Measurements from ENCODE around the gene GFER. TPM values are rescaled to one million over a fixed set of nuclear protein-coding genes. Genes with fewer than 3 reads are reported as not detected.
A peak's percentile ranks its signal among the peaks of the same experiment; 100 is the strongest.

The GFER gene
- total and polyA plus RNA-seq, 9 of the 15 experiments (the other 6 are each of a cell fraction or from before 2014, with no cell fraction given): 4.3 to 53.7 (median 19.8) TPM

- TF ChIP-seq, protein P1, sequence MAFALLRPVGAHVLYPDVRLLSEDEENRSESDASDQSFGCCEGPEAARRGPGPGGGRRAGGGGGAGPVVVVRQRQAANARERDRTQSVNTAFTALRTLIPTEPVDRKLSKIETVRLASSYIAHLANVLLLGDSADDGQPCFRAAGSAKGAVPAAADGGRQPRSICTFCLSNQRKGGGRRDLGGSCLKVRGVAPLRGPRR (CRISPR knock-in tag; IDR thresholded peaks at IDR 0.05): no peak
- TF ChIP-seq MEF2D (tag; conservative IDR thresholded peaks at IDR 0.05; ENCODE audit: low read depth): no peak
- TF ChIP-seq, protein P2, sequence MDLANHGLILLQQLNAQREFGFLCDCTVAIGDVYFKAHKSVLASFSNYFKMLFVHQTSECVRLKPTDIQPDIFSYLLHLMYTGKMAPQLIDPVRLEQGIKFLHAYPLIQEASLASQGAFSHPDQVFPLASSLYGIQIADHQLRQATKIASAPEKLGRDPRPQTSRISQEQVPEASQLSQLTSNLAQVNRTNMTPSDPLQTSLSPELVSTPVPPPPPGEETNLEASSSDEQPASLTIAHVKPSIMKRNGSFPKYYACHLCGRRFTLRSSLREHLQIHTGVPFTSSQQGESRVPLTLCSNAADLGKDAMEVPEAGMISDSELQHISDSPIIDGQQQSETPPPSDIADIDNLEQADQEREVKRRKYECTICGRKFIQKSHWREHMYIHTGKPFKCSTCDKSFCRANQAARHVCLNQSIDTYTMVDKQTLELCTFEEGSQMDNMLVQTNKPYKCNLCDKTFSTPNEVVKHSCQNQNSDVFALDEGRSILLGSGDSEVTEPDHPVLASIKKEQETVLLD (IDR thresholded peaks at IDR 0.05): peak; percentile 35; the same call in 1 of the 2 replicates
- no peak for TF ChIP-seq GATAD2B (IDR thresholded peaks at IDR 0.05; ENCODE audit: borderline replicate concordance)
- no peak for TF ChIP-seq PHF21A (IDR thresholded peaks at IDR 0.05; ENCODE audit: borderline replicate concordance, low read depth)
- peak; percentile 58 for TF ChIP-seq EGR1 (conservative IDR thresholded peaks at IDR 0.05)
- no peak for TF ChIP-seq MYBL2 (IDR thresholded peaks at IDR 0.05; ENCODE audit: low read depth)
- no peak for TF ChIP-seq MYBL2 (CRISPR knock-in tag; IDR thresholded peaks at IDR 0.05; ENCODE audit: borderline replicate concordance)
- TF ChIP-seq CSDE1 (IDR thresholded peaks at IDR 0.05): no peak
- peak; percentile 62; the same call in 1 of the 2 replicates for TF ChIP-seq ZNF431 (CRISPR knock-in tag; IDR thresholded peaks at IDR 0.05)
- TF ChIP-seq ZNF696 (CRISPR knock-in tag; conservative IDR thresholded peaks at IDR 0.05): no peak
- TF ChIP-seq DIDO1 (tag; IDR thresholded peaks at IDR 0.05; ENCODE audit: low read depth): no peak
- no peak for TF ChIP-seq KLF6 (CRISPR knock-in tag; IDR thresholded peaks at IDR 0.05; ENCODE audit: borderline replicate concordance)
- no peak for TF ChIP-seq ZNF3 (CRISPR knock-in tag; IDR thresholded peaks at IDR 0.05)
- TF ChIP-seq SNRNP70 (optimal IDR thresholded peaks at IDR 0.05; ENCODE audit: low read depth, low read length): no peak
- TF ChIP-seq FOS (IDR thresholded peaks at IDR 0.05; ENCODE audit: extremely low read depth, insufficient read length): peak; percentile 41
- TF ChIP-seq ARID3A (IDR thresholded peaks at IDR 0.05; ENCODE audit: borderline replicate concordance, low read depth, low read length): no peak
- TF ChIP-seq ELF4 (CRISPR knock-in tag; IDR thresholded peaks at IDR 0.05): no peak
- no peak for TF ChIP-seq SMARCC2 (IDR thresholded peaks at IDR 0.05; ENCODE audit: low read depth)
- no peak for TF ChIP-seq ASH1L (IDR thresholded peaks at IDR 0.05; ENCODE audit: borderline replicate concordance, low read depth, partially characterized antibody)
- TF ChIP-seq ZNF551 (CRISPR knock-in tag; IDR thresholded peaks at IDR 0.05): no peak
- TF ChIP-seq KDM5B (IDR thresholded peaks at IDR 0.05; ENCODE audit: insufficient replicate concordance, low read depth, low read length): peak; percentile 83
- no peak for TF ChIP-seq ZNF586 (CRISPR knock-in tag; conservative IDR thresholded peaks at IDR 0.05)
- no peak for TF ChIP-seq NFXL1 (CRISPR knock-in tag; IDR thresholded peaks at IDR 0.05)
- TF ChIP-seq BCL6 (CRISPR knock-in tag; IDR thresholded peaks at IDR 0.05): no peak
- TF ChIP-seq TCFL5 (CRISPR knock-in tag; conservative IDR thresholded peaks at IDR 0.05): no peak
- TF ChIP-seq SRF (CRISPR knock-in tag; IDR thresholded peaks at IDR 0.05): 0 out of 4 replicates have a peak, but pooled peaks of 1 of the 2 experiments have one; percentile 49
These were observed 40.9 kb upstream of the GFER start, which contains the start of gene MSRB1 (continued) for GRCh38 chr16:1942810-1943726.
